HepG2 (cell line): Measurements from ENCODE around the gene ATRIP. TPM values are rescaled to one million over a fixed set of nuclear protein-coding genes. Genes with fewer than 3 reads are reported as not detected.
"Not testable (repeated sequence)": the region's sequence is repeated elsewhere in the genome, so short reads cannot be mapped to it uniquely, and the experiment has no call there.

Experiments
- ATAC-seq: fragments of 200-7000 bp; cut with Tn5 transposase; 3 replicates; pipeline ENCODE4 v1.9.1; 2020; ENCODE audit warnings: mild to moderate bottlenecking, moderate library complexity
- BruUV-seq: library from RNA; stranded (reverse); fragments of 400-500 nt; replicated peaks from 2 replicates; lab custom pipeline; 2021; lab: Mats Ljungman, UMichigan
- CTCF ChIA-PET: fragments of 300-600 bp; formaldehyde crosslinking; extraction: SDS; loops from one replicate; lab custom pipeline; 2021; ENCODE audit warnings: low total read pairs, inconsistent platforms, low intra/inter-chr PET ratio; lab: Yijun Ruan, JAX
- POLR2A ChIA-PET: fragments of 350-600 bp; sonication (Branson Sonifier 250); formaldehyde crosslinking; loops from one replicate; lab custom pipeline; 2020; ENCODE audit warnings: antibody characterized with exemption, inconsistent platforms; lab: Yijun Ruan, JAX
- DNase-seq: peaks from one replicate; pipeline ENCODE4 v3.0.0-alpha.2; 2015; ENCODE audit warnings: low spot score
- FAIRE-seq: peaks from 3 replicates; lab custom pipeline; 2011; peaks lifted over from hg19 to GRCh38; lab: Jason Lieb, UNC
- H2AFZ ChIP-seq: one replicate; pipeline ENCODE4 v1.6.1; 2011; ENCODE audit warnings: low read length, inconsistent platforms
- H3K27ac ChIP-seq: fragments of 300-600 bp; 3 replicates; pipeline ENCODE4 v1.8.0; 2011; ENCODE audit warnings: mixed run types, mild to moderate bottlenecking, mixed read lengths, low read length, inconsistent platforms; ENCODE audit not compliant: insufficient read depth; ENCODE audit errors: extremely low read length
- H3K27me3 ChIP-seq, 2 experiments: fragments of 200-600 bp in 1 of 2; 2 replicates in 1 of 2; 3 replicates in 1 of 2; pipeline versions ENCODE4 v1.6.0 to v1.8.0; 2011; ENCODE audit warnings: low read length in 2 of 2, mild to moderate bottlenecking in 2 of 2, moderate library complexity in 2 of 2, inconsistent platforms in 1 of 2; ENCODE audit not compliant: insufficient read depth in 2 of 2, control insufficient read depth in 1 of 2
- H3K36me3 ChIP-seq, 2 experiments: fragments of 200-600 bp in 1 of 2; replicated peaks in 1 of 2; 2 replicates in 1 of 2; 3 replicates in 1 of 2; pipeline versions ENCODE4 v1.5.1 to v1.8.0; 2011; ENCODE audit warnings: low read length in 2 of 2, inconsistent platforms in 1 of 2; ENCODE audit not compliant: insufficient read depth in 2 of 2, control insufficient read depth in 1 of 2
- H3K4me1 ChIP-seq: 2 replicates; pipeline ENCODE4 v1.5.1; 2012; ENCODE audit warnings: low read length, inconsistent platforms; ENCODE audit not compliant: insufficient read depth
- H3K4me2 ChIP-seq: 2 replicates; pipeline ENCODE4 v1.6.0; 2011; ENCODE audit warnings: low read depth, low read length, inconsistent platforms
- H3K4me3 ChIP-seq, 3 experiments: fragments of 200-600 bp in 1 of 3; sonication (generic), shearing (Covaris generic) in 1 of 3; replicated peaks in 1 of 3; 2 replicates each; pipeline ENCODE4 v1.5.1; 2011 to 2016; ENCODE audit warnings: low read length in 3 of 3, inconsistent platforms in 2 of 3, low read depth in 2 of 3, mild to moderate bottlenecking in 2 of 3, control low read depth in 1 of 3, mixed read lengths in 1 of 3; ENCODE audit not compliant: insufficient read depth in 1 of 3
- H3K79me2 ChIP-seq: one replicate; pipeline ENCODE4 v1.6.1; 2011; ENCODE audit warnings: low read length, inconsistent platforms; ENCODE audit not compliant: insufficient read depth
- H3K9ac ChIP-seq: 2 replicates; pipeline ENCODE4 v1.6.0; 2011; ENCODE audit warnings: mild to moderate bottlenecking, low read depth, low read length, inconsistent platforms; ENCODE audit not compliant: insufficient read depth
- H3K9me3 ChIP-seq: 2 replicates; pipeline ENCODE4 v1.5.1; 2012; ENCODE audit warnings: mild to moderate bottlenecking, low read length
- H4K20me1 ChIP-seq: 2 replicates; pipeline ENCODE4 v1.6.0; 2011; ENCODE audit warnings: inconsistent platforms, mild to moderate bottlenecking, low read length, moderate library complexity; ENCODE audit not compliant: insufficient read depth
- AKAP8 ChIP-seq: sonication (generic); formaldehyde crosslinking; IDR thresholded peaks from 2 replicates; pipeline ENCODE4 v1.5.1; 2020; ENCODE audit warnings: mild to moderate bottlenecking, missing genetic modification reagents
- KDM1A ChIP-seq: IDR thresholded peaks from 2 replicates; pipeline ENCODE4 v1.6.1; 2016; ENCODE audit warnings: missing compliant biosample characterization
- NFKB2 ChIP-seq: sonication (generic); formaldehyde crosslinking; IDR thresholded peaks from 2 replicates; pipeline ENCODE4 v1.4.0; 2020; ENCODE audit warnings: missing genetic modification reagents, borderline replicate concordance
- SATB2 ChIP-seq: sonication (generic); formaldehyde crosslinking; IDR thresholded peaks from 2 replicates; pipeline ENCODE4 v1.5.0; 2020; ENCODE audit warnings: missing genetic modification reagents
- ZNF567 ChIP-seq: sonication (generic); formaldehyde crosslinking; IDR thresholded peaks from 2 replicates; pipeline ENCODE4 v1.8.1; 2023; ENCODE audit warnings: mild to moderate bottlenecking, missing genetic modification reagents, borderline replicate concordance
- WGBS: methylation state at CpG from one replicate; pipeline ENCODE4 v1.1.6; 2017; ENCODE audit warnings: low lambda C conversion rate; 5-methylcytosine and 5-hydroxymethylcytosine counted together
- in situ Hi-C: cut with HindIII; loops from 2 replicates; pipeline ENCODE4 v1.10.0; 2017; ENCODE audit warnings: low pct_unique_long_range_greater_than_20kb; ENCODE audit not compliant: extremely low pct_ligation_motif_present
- intact Hi-C: fragments of 100-400 bp; cut with micrococcal nuclease; formaldehyde crosslinking; loops from one replicate; pipeline ENCODE4 v1.10.0; 2022; ENCODE audit not compliant: unreplicated experiment
- polyA plus RNA-seq, 8 experiments: library from polyadenylated mRNA; depleted of rRNA in 3 of 8; stranded (reverse) in 7 of 8; unstranded in 1 of 8; fragments of >200 nt; fragmentation: Illumina TruSeq in 4 of 8; extraction: Trizol in 4 of 8; gene quantifications; 2 replicates each; pipeline versions ENCODE4 v1.2.1 to v1.2.3, GENCODE V29; 2011 to 2016; ENCODE audit warnings: low read depth in 4 of 8, missing spikeins in 1 of 8, mixed read lengths in 1 of 8; ENCODE audit not compliant: insufficient read depth in 1 of 8
- total RNA-seq, 5 experiments: library from RNA; depleted of rRNA; stranded (reverse); fragments of >200 nt; fragmentation: Illumina TruSeq; extraction: Trizol; gene quantifications; 2 replicates each; pipeline ENCODE4 v1.2.3, GENCODE V29; 2016; ENCODE audit warnings: low read depth in 1 of 5
- TF ChIP-seq, protein P1 (sequence below): sonication (generic); formaldehyde crosslinking; IDR thresholded peaks from 2 replicates; pipeline ENCODE4 v1.4.0; 2020; ENCODE audit warnings: mild to moderate bottlenecking, missing genetic modification reagents

The ATRIP gene
- total and polyA plus RNA-seq, 2 of the 13 experiments (the other 11 are each of a cell fraction or from before 2014, with no cell fraction given): 5.1 to 12.5 TPM

- in situ Hi-C loops (loop anchor here (5.0 kb wide), 1 partner anchor 36 kb away; no protein-coding TSS in a partner anchor), intact Hi-C loops (loop anchor here (1.0 to 2.0 kb wide), 2 partner anchors 35 to 127 kb away; no protein-coding TSS in a partner anchor)
- BruUV-seq, H4K20me1 ChIP-seq, H3K27ac ChIP-seq, H3K4me3 ChIP-seq, H3K79me2 ChIP-seq, DNase-seq, H3K27me3 ChIP-seq, H3K9me3 ChIP-seq, H2AFZ ChIP-seq, ATAC-seq, H3K4me2 ChIP-seq, H3K9ac ChIP-seq, FAIRE-seq: not testable (repeated sequence)
- Histone ChIP-seq H3K36me3 (peaks cover 26 to 32% of the 10 kb centered on the region in 2 experiments; a peak in 4 of 5 replicates), H3K4me1 (peaks cover 17% of the 10 kb centered on the region)
- WGBS: 100% methylated on average over 12 of the region's 12 CpGs
- ChIA-PET POLR2A (interaction anchor here (0.9 to 4.0 kb wide), 7 partner anchors 18 to 45 kb away, joined by 3 to 71 read pairs (median 22); partner anchors contain the start of genes CCDC51, PLXNB1 and TMA7), CTCF (interaction anchor here (1.3 to 4.8 kb wide), 3 partner anchors 33 to 127 kb away, joined by 5 to 117 read pairs (median 9); partner anchors contain the start of genes CCDC51 and TMA7)
These were observed 45.1 kb upstream of the ATRIP start for GRCh38 chr3:48401434-48401901.

DNA sequence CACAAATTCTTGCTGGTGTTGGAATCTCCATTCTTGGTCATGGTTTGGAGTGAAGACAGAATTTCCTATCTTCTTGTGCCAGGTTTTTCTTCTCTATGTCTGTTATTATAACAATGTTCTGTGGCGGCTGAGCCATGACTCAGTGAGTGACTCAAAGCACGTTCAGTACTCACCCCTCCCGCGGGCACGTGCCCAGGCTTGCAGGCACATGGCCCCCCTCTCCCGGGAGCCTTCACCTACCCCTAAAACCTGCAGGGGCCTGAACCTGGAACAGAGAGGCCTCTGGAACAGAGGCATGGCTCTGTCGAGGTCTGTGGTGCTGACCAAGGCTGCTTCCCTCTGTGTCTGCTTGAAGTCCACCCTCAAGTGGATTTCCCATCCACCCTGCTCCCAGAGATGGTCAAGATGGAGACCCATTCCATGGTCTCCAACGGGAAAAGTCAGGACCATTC is 44.2 kb upstream of the ATRIP start:
- POLR2A ChIA-PET: interaction anchor here (0.8 to 3.4 kb wide), 5 partner anchors 19 to 38 kb away, joined by 3 to 71 read pairs (median 22); partner anchors contain the start of genes CCDC51, PLXNB1 and TMA7
- no peak overlapping the region for H3K4me2 ChIP-seq
- no peak overlapping the region for H3K9ac ChIP-seq
- H2AFZ ChIP-seq: no peak overlapping the region
- no peak overlapping the region for H3K4me3 ChIP-seq
- H3K4me1 ChIP-seq: peaks cover 17% of the 10 kb centered on the region
- CTCF ChIA-PET: interaction anchor here (4.8 kb wide), 1 partner anchor 32 kb away, joined by 117 read pairs; no protein-coding TSS in a partner anchor
- H3K27ac ChIP-seq: no peak overlapping the region
- no peaks in the 10 kb centered on the region for H3K9me3 ChIP-seq
- no peaks in the 10 kb centered on the region for H3K79me2 ChIP-seq
- H3K36me3 ChIP-seq: peaks cover 34 to 41% of the 10 kb centered on the region in 2 experiments; a peak in 4 of 5 replicates
- no peaks in the 10 kb centered on the region for H3K27me3 ChIP-seq
- in situ Hi-C loops (loop anchor here (5.0 kb wide), 1 partner anchor 35 kb away; no protein-coding TSS in a partner anchor), intact Hi-C loops (no loop called here)
- DNase-seq: no peak
- no peak for FAIRE-seq
- 93% methylated on average over 6 of the region's 8 CpGs for WGBS
- peaks cover 4% of the 10 kb centered on the region; the same call in 1 of the 2 replicates for H4K20me1 ChIP-seq
- BruUV-seq: no TSS peak
- no peak for ATAC-seq
- TF ChIP-seq AKAP8 (CRISPR knock-in tag): peak; percentile 68; the same call in 1 of the 2 replicates
- no peak for TF ChIP-seq KDM1A (CRISPR knock-in tag)
- no peak for TF ChIP-seq SATB2 (CRISPR knock-in tag)
- TF ChIP-seq ZNF567 (CRISPR knock-in tag): no peak
- TF ChIP-seq, protein P1, sequence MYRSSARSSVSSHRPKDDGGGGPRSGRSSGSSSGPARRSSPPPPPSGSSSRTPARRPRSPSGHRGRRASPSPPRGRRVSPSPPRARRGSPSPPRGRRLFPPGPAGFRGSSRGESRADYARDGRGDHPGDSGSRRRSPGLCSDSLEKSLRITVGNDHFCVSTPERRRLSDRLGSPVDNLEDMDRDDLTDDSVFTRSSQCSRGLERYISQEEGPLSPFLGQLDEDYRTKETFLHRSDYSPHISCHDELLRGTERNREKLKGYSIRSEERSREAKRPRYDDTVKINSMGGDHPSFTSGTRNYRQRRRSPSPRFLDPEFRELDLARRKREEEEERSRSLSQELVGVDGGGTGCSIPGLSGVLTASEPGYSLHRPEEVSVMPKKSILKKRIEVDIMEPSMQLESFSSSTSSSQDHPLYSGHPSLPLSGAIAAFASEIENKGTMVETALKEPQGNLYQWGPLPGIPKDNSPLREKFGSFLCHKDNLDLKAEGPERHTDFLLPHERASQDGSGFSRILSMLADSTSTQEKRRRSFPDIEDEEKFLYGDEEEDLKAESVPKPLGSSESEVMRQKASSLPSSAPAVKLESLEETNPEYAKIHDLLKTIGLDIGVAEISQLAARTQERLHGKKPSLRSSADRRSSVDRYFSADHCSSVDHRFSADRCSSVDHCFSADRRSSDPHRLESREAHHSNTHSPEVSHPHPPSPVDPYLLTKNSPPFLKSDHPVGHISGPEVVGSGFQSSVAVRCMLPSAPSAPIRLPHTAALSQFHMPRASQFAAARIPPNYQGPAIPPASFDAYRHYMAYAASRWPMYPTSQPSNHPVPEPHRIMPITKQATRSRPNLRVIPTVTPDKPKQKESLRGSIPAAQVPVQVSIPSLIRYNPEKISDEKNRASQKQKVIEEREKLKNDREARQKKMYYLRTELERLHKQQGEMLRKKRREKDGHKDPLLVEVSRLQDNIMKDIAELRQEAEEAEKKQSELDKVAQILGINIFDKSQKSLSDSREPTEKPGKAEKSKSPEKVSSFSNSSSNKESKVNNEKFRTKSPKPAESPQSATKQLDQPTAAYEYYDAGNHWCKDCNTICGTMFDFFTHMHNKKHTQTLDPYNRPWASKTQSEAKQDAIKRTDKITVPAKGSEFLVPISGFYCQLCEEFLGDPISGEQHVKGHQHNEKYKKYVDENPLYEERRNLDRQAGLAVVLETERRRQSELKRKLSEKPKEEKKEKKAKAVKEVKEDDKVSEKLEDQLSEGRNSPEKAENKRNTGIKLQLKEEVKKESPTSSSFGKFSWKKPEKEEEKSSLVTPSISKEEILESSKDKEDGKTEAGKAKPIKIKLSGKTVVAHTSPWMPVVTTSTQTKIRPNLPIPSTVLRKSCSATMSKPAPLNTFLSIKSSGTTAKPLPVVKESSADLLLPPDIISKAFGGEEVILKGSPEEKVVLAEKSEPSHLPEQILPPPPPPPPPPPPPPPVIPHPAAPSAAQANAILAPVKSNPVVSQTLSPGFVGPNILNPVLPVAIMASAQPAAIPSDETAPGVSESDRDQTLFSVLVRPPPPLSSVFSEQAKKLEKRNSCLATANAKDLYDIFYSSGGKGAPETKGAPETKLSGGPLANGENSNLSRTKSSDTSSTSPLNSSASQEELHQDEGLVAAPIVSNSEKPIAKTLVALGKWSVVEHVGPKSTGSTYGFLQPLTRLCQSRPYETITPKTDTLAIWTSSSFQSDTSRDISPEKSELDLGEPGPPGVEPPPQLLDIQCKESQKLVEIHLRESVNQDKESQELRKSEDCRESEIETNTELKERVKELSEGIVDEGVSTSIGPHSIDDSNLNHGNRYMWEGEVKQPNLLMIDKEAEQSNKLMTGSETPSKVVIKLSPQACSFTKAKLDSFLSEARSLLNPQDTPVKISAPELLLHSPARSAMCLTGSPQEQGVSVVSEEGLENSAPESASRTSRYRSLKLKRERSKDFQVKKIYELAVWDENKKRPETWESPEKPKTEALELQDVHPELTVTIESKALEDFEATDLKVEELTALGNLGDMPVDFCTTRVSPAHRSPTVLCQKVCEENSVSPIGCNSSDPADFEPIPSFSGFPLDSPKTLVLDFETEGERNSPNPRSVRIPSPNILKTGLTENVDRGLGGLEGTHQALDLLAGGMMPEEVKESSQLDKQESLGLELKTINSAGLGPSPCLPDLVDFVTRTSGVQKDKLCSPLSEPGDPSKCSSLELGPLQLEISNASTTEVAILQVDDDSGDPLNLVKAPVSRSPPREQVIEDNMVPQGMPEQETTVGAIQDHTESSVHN: no peak
- no peak for TF ChIP-seq NFKB2 (CRISPR knock-in tag)
